HG02763 (cell line): Measurements from ENCODE around the gene MGAT1.

Experiments
- ATAC-seq: cut with Tn5 transposase; IDR thresholded peaks from one replicate; pipeline ENCODE4 v1.9.1; 2021; ENCODE audit warnings: mild to moderate bottlenecking, moderate library complexity; ENCODE audit not compliant: unreplicated experiment

The MGAT1 gene

GRCh38 chr5:180824630-180825476 lies 22.2 kb upstream of the MGAT1 start:
- ATAC-seq: no peak

- no peak for ATAC-seq
These were observed 21.5 kb upstream of the MGAT1 start for GRCh38 chr5:180823940-180824629.

- no peak for ATAC-seq
These were observed 20.7 kb upstream of the MGAT1 start for GRCh38 chr5:180823346-180823745.

- no peak for ATAC-seq
These were observed 18.9 kb upstream of the MGAT1 start for GRCh38 chr5:180821538-180821937.

- peak; percentile 66 for ATAC-seq
These were observed 18.2 kb upstream of the MGAT1 start for GRCh38 chr5:180820788-180821321.

GRCh38 chr5:180818677-180819341 lies 16.2 kb upstream of the MGAT1 start:
- no peak for ATAC-seq

GRCh38 chr5:180817893-180818674 lies 15.5 kb upstream of the MGAT1 start:
- no peak for ATAC-seq

GRCh38 chr5:180816608-180817534 lies 14.3 kb upstream of the MGAT1 start:
- no peak for ATAC-seq

GRCh38 chr5:180815293-180815917 lies 12.8 kb upstream of the MGAT1 start:
- ATAC-seq: no peak

- no peak for ATAC-seq
These were observed 10.8 kb upstream of the MGAT1 start for GRCh38 chr5:180813420-180813819.

GRCh38 chr5:180811623-180812124 lies 9.1 kb upstream of the MGAT1 start:
- no peak for ATAC-seq

GRCh38 chr5:180810959-180811622 lies 8.5 kb upstream of the MGAT1 start:
- no peak for ATAC-seq

- ATAC-seq: peak; percentile 70
These were observed 7.8 kb upstream of the MGAT1 start for GRCh38 chr5:180810210-180810958.

- peak; percentile 49 for ATAC-seq
These were observed 7.0 kb upstream of the MGAT1 start for GRCh38 chr5:180809403-180810209.

- ATAC-seq: no peak
These were observed 5.9 kb upstream of the MGAT1 start for GRCh38 chr5:180808461-180809000.

- ATAC-seq: no peak
These were observed 5.2 kb upstream of the MGAT1 start for GRCh38 chr5:180807654-180808414.
